ENCODE measurements around the gene KRTAP5-2. TPM values are rescaled to one million over a fixed set of nuclear protein-coding genes. Genes with fewer than 3 reads are reported as not detected.

The KRTAP5-2 gene
- total RNA-seq, 1 experiment from 2014 or later: not detected

DNA sequence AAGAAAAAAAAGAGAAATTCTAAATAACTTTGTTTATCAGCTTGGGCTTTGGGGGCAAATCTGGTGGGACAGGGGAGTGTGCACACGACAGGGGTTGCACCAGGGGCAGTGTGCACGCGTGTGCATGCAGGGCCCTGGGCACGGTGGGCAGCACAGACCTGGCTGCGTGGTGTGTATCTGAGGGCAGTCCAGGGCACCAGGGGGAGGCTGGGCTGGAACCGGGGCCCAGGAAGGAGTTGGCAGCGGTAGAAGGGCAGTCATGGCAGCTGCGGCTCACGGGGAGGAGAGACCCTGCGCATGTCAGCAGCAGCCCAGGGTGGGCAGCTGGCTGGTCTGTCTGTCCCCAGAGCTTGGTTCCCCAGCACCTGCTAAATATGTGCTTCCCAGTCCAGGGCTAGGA is 35.8 kb upstream of the KRTAP5-2 start:
- Histone ChIP-seq H3K56ac (ENCODE audit: insufficient read length, low read depth, low read length) (no peak overlapping the region), H2BK15ac (ENCODE audit: low read depth, low read length) (no peak overlapping the region), H3K79me2 (ENCODE audit: insufficient read depth, low read length) (no peaks in the 10 kb centered on the region), H2BK12ac (ENCODE audit: insufficient read length, low read depth, low read length) (no peak overlapping the region), H3K27me3 (ENCODE audit: insufficient read depth, low read length) (no peaks in the 10 kb centered on the region; the same call in 1 of the 2 replicates), H3K4me1 (ENCODE audit: insufficient read depth, low read length) (no peaks in the 10 kb centered on the region; the same call in 1 of the 2 replicates), H3K14ac (ENCODE audit: insufficient read depth, low read length) (no peak overlapping the region), H3K23ac (ENCODE audit: insufficient read length, low read depth, low read length) (no peak overlapping the region), H3T11ph (ENCODE audit: low read length) (no peak overlapping the region), H3K9ac (ENCODE audit: extremely low read depth, insufficient read length, low read length) (no peak overlapping the region), H3K4me2 (ENCODE audit: insufficient read depth, insufficient read length, low read length) (no peak overlapping the region), H4K8ac (replicated peaks; ENCODE audit: insufficient read length, low read depth, low read length) (no peak overlapping the region), H4K5ac (ENCODE audit: insufficient read length, low read depth, low read length) (no peak overlapping the region), H3K9me3 (ENCODE audit: control insufficient read depth, low read depth, low read length) (no peaks in the 10 kb centered on the region), H2BK120ac (ENCODE audit: low read depth, low read length, poor library complexity, severe bottlenecking) (no peak overlapping the region), H2BK5ac (ENCODE audit: insufficient read length, low read length) (no peak overlapping the region), H4K91ac (ENCODE audit: insufficient read length, low read depth, low read length) (no peak overlapping the region), H3K79me1 (ENCODE audit: insufficient read depth, low read depth, low read length, poor library complexity, severe bottlenecking) (no peaks in the 10 kb centered on the region), H2BK20ac (ENCODE audit: low read depth, low read length, poor library complexity, severe bottlenecking) (no peak overlapping the region), H3K23me2 (ENCODE audit: insufficient read length, low read depth, low read length, poor library complexity, severe bottlenecking) (no peaks in the 10 kb centered on the region), H2AFZ (ENCODE audit: low read length) (no peak overlapping the region), H4K20me1 (ENCODE audit: control insufficient read depth, insufficient read depth, insufficient read length) (no peaks in the 10 kb centered on the region), H2AK5ac (ENCODE audit: insufficient read length, low read length) (no peak overlapping the region), H3K27ac (ENCODE audit: insufficient read length, low read depth, low read length) (no peak overlapping the region), H3K18ac (ENCODE audit: insufficient read length, low read depth, low read length) (no peak overlapping the region), H3K4ac (ENCODE audit: low read depth, low read length) (no peak overlapping the region)
- DNase-seq: no peak
- Mint-ChIP-seq H3K4me3 (no peak overlapping the region), H3K27ac (no peak overlapping the region), H3K36me3 (ENCODE audit: insufficient read depth in 1 of 3, low read depth in 3 of 3) (no peaks in the 10 kb centered on the region), H3K9me3 (no peaks in the 10 kb centered on the region), H3K27me3 (ENCODE audit: low read depth) (peaks cover 55% of the 10 kb centered on the region), H3K4me1 (peaks cover 6% of the 10 kb centered on the region in 2 experiments)
- TF ChIP-seq, protein P1, sequence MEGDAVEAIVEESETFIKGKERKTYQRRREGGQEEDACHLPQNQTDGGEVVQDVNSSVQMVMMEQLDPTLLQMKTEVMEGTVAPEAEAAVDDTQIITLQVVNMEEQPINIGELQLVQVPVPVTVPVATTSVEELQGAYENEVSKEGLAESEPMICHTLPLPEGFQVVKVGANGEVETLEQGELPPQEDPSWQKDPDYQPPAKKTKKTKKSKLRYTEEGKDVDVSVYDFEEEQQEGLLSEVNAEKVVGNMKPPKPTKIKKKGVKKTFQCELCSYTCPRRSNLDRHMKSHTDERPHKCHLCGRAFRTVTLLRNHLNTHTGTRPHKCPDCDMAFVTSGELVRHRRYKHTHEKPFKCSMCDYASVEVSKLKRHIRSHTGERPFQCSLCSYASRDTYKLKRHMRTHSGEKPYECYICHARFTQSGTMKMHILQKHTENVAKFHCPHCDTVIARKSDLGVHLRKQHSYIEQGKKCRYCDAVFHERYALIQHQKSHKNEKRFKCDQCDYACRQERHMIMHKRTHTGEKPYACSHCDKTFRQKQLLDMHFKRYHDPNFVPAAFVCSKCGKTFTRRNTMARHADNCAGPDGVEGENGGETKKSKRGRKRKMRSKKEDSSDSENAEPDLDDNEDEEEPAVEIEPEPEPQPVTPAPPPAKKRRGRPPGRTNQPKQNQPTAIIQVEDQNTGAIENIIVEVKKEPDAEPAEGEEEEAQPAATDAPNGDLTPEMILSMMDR (conservative IDR thresholded peaks at IDR 0.05): no peak
- no CpG with 5 or more reads among the region's 10 CpGs for WGBS (ENCODE audit: extremely low coverage, insufficient read length, low lambda C conversion rate)

All from H9 (cell line).